ENCODE results near the gene AASDHPPT. TPM values are rescaled to one million over a fixed set of nuclear protein-coding genes. Genes with fewer than 3 reads are reported as not detected.

Gene AASDHPPT
- total RNA-seq, 4 donors from 2014 or later = 24.5 to 35.8 (median 29.0) TPM

DNA sequence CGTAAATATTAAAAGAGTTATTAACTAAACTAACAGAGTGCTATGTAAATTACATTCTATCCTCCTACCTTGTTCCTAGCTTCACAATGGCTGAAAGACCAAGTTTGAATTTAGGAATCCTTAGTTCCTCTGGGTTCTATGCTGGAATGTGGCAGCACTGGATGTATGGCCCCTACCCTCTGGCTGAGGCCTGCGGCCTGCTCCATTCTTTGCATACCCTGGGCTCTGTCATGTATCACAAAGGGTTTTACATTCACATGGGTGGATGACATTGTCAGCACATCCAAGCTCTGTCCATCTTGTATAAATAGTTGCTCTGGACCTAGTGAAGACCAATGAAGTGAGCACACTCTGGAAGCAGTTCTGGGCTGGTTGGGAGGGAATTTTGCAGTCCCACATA, 54.5 kb downstream of the AASDHPPT start:
- TF ChIP-seq, protein P1, sequence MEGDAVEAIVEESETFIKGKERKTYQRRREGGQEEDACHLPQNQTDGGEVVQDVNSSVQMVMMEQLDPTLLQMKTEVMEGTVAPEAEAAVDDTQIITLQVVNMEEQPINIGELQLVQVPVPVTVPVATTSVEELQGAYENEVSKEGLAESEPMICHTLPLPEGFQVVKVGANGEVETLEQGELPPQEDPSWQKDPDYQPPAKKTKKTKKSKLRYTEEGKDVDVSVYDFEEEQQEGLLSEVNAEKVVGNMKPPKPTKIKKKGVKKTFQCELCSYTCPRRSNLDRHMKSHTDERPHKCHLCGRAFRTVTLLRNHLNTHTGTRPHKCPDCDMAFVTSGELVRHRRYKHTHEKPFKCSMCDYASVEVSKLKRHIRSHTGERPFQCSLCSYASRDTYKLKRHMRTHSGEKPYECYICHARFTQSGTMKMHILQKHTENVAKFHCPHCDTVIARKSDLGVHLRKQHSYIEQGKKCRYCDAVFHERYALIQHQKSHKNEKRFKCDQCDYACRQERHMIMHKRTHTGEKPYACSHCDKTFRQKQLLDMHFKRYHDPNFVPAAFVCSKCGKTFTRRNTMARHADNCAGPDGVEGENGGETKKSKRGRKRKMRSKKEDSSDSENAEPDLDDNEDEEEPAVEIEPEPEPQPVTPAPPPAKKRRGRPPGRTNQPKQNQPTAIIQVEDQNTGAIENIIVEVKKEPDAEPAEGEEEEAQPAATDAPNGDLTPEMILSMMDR (IDR thresholded peaks at IDR 0.05) = no peak
- DNase-seq (ENCODE audit: low spot score) = no peak
- no peak for ATAC-seq (ENCODE audit: low FRiP score)

DNA sequence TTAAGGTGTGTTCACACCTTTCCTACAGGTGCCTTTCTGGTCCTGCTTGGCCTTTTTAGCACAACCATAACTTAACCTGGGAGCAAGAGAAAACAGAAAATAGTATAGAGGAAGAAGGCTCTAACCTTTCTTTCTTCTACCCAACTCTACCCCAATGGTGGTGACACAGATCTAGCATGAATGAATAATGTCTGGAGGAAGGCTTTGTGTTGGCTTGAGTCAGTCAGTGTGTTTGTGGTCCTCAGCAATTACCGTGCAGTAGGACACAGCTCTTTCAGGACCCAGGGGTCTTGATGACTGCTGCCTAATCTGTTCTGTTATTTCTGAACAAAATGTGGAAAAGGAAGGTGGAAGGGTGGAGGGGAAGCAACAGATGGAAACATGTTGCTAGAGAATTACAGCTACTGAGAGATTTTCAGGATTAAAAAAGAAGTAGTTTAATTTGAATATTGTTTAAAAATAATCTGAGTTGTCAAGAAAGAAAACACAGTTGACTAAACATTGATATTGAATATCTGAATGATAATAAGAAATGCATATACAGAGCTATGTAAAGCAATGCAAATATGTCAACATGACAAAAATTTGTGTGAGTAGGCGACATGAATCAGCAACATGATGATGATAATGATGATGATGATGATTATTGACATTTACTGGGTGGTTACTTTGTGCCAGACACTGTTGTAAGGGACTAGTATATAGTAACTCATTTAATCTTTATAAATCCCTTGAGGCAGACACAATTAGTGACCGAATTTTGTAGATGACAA, 55.3 kb downstream of the AASDHPPT start:
- no peak for DNase-seq (ENCODE audit: low spot score)
- no peak for ATAC-seq (ENCODE audit: low FRiP score)
- TF ChIP-seq, protein P1 (IDR thresholded peaks at IDR 0.05) = no peak

DNA sequence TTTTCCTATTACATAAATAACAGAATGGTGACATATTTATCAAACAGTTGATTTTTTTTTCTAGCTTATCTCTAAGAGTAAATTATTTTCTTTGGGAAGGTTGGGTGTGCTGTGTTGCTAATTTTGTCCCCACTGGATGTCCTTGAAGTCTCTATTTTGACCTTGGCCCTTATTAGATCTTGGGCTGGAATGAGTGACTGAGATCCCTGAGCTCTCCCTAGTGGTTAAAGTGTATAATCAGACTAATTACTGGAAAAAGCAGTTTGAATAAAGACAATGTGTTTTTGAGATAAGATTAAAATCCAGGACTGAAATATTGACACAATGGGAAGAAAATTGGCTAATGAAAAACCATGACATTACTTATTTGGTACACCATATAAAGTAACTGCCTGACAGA, 56.1 kb downstream of the AASDHPPT start:
- no peak for ATAC-seq (ENCODE audit: low FRiP score)
- TF ChIP-seq, protein P1 (IDR thresholded peaks at IDR 0.05) = no peak
- DNase-seq (ENCODE audit: low spot score) = no peak

DNA sequence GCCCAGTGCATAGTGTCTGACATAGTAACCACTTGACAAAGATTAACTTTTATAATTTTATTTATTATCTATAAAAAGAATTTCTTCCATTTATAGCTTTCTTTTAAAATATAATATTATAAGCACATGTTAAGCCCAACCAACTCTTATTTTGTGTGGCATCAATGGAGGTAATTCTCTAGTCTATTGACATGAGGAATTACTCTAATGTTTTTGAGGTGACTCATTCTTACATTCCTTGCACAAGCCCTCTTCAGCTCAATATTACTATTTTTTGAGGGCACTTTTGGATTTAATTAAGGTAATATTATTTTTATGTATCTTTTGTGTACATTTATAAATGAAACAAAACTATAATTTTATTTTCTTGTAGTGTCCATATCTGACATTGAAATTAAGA, 59.6 kb downstream of the AASDHPPT start:
- TF ChIP-seq, protein P1 (IDR thresholded peaks at IDR 0.05) = no peak
- ATAC-seq (ENCODE audit: low FRiP score) = no peak
- DNase-seq (ENCODE audit: low spot score) = no peak

DNA sequence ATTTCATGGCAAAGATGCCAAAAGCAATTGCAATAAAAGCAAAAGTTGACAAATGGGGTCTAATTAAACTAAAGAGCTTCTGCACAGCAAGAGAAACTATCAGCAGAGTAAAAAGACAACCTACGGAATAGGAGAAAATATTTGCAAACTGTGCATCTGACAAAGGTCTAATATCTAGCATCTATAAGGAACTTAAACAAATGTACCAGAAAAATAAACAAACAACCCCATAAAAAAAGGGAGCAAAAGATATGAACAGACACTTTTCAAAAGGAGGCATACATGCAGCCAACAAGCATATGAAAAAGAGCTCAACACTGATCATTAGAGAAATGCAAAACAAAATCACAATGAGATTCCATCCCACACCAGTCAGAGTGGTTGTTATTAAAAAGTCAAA, 60.3 kb downstream of the AASDHPPT start:
- TF ChIP-seq, protein P1 (IDR thresholded peaks at IDR 0.05) = no peak
- ATAC-seq (ENCODE audit: low FRiP score) = no peak
- DNase-seq (ENCODE audit: low spot score) = no peak

Other genes starting within 250 kb of the AASDHPPT start
- gene MSANTD4, start 55.4 kb upstream of the AASDHPPT start, total RNA-seq = 10 to 100 TPM; 11.9 to 26.2 (median 17.7) TPM
- 10 to 100 TPM in 1 of 4 donors, 1 to 10 TPM in 3; 2.5 to 12.0 (median 4.4) TPM for gene KBTBD3, start 315 bp upstream of the AASDHPPT start, total RNA-seq